GM18507 (cell line): ENCODE measurements around the gene ZNF516.

Source experiments
- DNase-seq: peaks from one replicate; pipeline ENCODE4 v3.0.0; 2011; ENCODE audit warnings: low read depth; ENCODE audit not compliant: insufficient read length; ENCODE audit errors: extremely low spot score
- FAIRE-seq: peaks from 2 replicates; lab custom pipeline; 2011; peaks lifted over from hg19 to GRCh38; lab: Jason Lieb, UNC

The ZNF516 gene

GRCh38 chr18:76410660-76411417, 84.2 kb downstream of the ZNF516 start:
- FAIRE-seq, result peak; percentile 83

GRCh38 chr18:76410033-76410432, 85.0 kb downstream of the ZNF516 start:
- DNase-seq (no peak), FAIRE-seq (no peak)

More at GRCh38 chr18:76410660-76411417, 84.2 kb downstream of the ZNF516 start:
- DNase-seq, result peak; percentile 30

GRCh38 chr18:76408480-76409067, 86.5 kb downstream of the ZNF516 start:
- no peak for FAIRE-seq
- DNase-seq, result no peak

- no peak for FAIRE-seq
- DNase-seq, result no peak
These were observed 87.4 kb downstream of the ZNF516 start for GRCh38 chr18:76407681-76408080.

GRCh38 chr18:76406791-76407190, 88.3 kb downstream of the ZNF516 start:
- no peak for FAIRE-seq
- no peak for DNase-seq

GRCh38 chr18:76405681-76406356, 89.2 kb downstream of the ZNF516 start:
- FAIRE-seq (peak; percentile 62), DNase-seq (peak; percentile 18)

GRCh38 chr18:76405280-76405679, 89.8 kb downstream of the ZNF516 start:
- DNase-seq (no peak), FAIRE-seq (no peak)

GRCh38 chr18:76404345-76404831, 90.7 kb downstream of the ZNF516 start:
- FAIRE-seq, result no peak
- no peak for DNase-seq

GRCh38 chr18:76402026-76402990, 92.7 kb downstream of the ZNF516 start:
- DNase-seq (no peak), FAIRE-seq (no peak)

GRCh38 chr18:76401498-76401897, 93.5 kb downstream of the ZNF516 start:
- no peak for DNase-seq
- FAIRE-seq, result no peak

- no peak for FAIRE-seq
- DNase-seq, result no peak
These were observed 95.2 kb downstream of the ZNF516 start for GRCh38 chr18:76399613-76400391.

- FAIRE-seq, result peak; percentile 88
- peak; percentile 76 for DNase-seq
These were observed 96.0 kb downstream of the ZNF516 start for GRCh38 chr18:76398896-76399612.

- FAIRE-seq, result no peak
- no peak for DNase-seq
These were observed 96.7 kb downstream of the ZNF516 start for GRCh38 chr18:76398295-76398694.

GRCh38 chr18:76397631-76398030, 97.4 kb downstream of the ZNF516 start:
- DNase-seq (no peak), FAIRE-seq (no peak)

GRCh38 chr18:76396792-76397191, 98.2 kb downstream of the ZNF516 start:
- FAIRE-seq, result no peak
- DNase-seq, result no peak

GRCh38 chr18:76395609-76396008, 99.4 kb downstream of the ZNF516 start:
- DNase-seq (no peak), FAIRE-seq (no peak)

- FAIRE-seq (no peak), DNase-seq (no peak)
These were observed 100.1 kb downstream of the ZNF516 start for GRCh38 chr18:76394780-76395476.
